Lower lobe of right lung (tissue), 2 donors: Measurements from ENCODE around the gene TIMP2. TPM values are rescaled to one million over a fixed set of nuclear protein-coding genes. Genes with fewer than 3 reads are reported as not detected.
A peak's percentile ranks its signal among the peaks of the same experiment; 100 is the strongest.

Experiments
- ATAC-seq, 2 donors: fragments of 200-7000 bp; cut with Tn5 transposase; one replicate each; pipeline ENCODE4 v1.9.1; 2020 to 2022; ENCODE audit warnings: mild to moderate bottlenecking in 2 of 2, moderate library complexity in 2 of 2
- DNase-seq: peaks from one replicate; pipeline ENCODE4 v3.0.0-alpha.2; 2020
- H3K27ac ChIP-seq: fragments of 200-600 bp; one replicate; pipeline ENCODE4 v1.8.0; 2022
- H3K27me3 ChIP-seq: fragments of 200-600 bp; one replicate; pipeline ENCODE4 v1.8.0; 2022; ENCODE audit warnings: low read depth
- H3K36me3 ChIP-seq: fragments of 200-600 bp; one replicate; pipeline ENCODE4 v1.8.0; 2022; ENCODE audit warnings: mild to moderate bottlenecking
- H3K4me1 ChIP-seq: fragments of 200-600 bp; one replicate; pipeline ENCODE4 v1.8.0; 2022
- H3K4me3 ChIP-seq: fragments of 200-600 bp; one replicate; pipeline ENCODE4 v1.8.0; 2022; ENCODE audit warnings: mild to moderate bottlenecking
- H3K9me3 ChIP-seq: fragments of 200-600 bp; one replicate; pipeline ENCODE4 v1.8.0; 2022
- intact Hi-C: fragments of 100-400 bp; cut with DNase I; formaldehyde crosslinking; loops from one replicate; pipeline ENCODE4 v1.11.0; 2022
- long read RNA-seq: library from polyadenylated mRNA; unstranded; transcript quantifications from one replicate; pipeline ENCODE4 v2.0.0, GENCODE V29; 2021
- total RNA-seq: library from RNA; stranded (reverse); fragmentation: NEBNext Ultra II Directional; extraction: Animal tissue kit (Norgen Biotek cat#: 25700); gene quantifications from one replicate; pipeline ENCODE4 v1.2.1, GENCODE V29; 2021
- TF ChIP-seq, protein P1 (sequence below): fragments of 200-600 bp; IDR thresholded peaks from one replicate; pipeline ENCODE4 v1.8.0; 2022; ENCODE audit warnings: antibody characterized with exemption, mild to moderate bottlenecking
- donor health status: DM: no; HTN: yes; CAD: no; lungs with severe emphysema.

Gene TIMP2, protein sequence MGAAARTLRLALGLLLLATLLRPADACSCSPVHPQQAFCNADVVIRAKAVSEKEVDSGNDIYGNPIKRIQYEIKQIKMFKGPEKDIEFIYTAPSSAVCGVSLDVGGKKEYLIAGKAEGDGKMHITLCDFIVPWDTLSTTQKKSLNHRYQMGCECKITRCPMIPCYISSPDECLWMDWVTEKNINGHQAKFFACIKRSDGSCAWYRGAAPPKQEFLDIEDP
- 260 TPM for total RNA-seq
- long read RNA-seq, transcript TIMP2-201 (5 exons, 3,652 nt): major isoform, 24 of 87 reads
- long read RNA-seq, partial matches to known transcripts: 2 of 87 reads
- long read RNA-seq, other reads (novel, unspliced or antisense): 60 of 87 reads

- Histone ChIP-seq H3K27me3 (no peaks in the 10 kb centered on the region), H3K9me3 (no peaks in the 10 kb centered on the region), H3K4me1 (peaks cover 40% of the 10 kb centered on the region), H3K4me3 (peak within 1 kb of the TSS; percentile 81), H3K27ac (peak within 1 kb of the TSS; percentile 91), H3K36me3 (no peaks in the 10 kb centered on the region)
- TF ChIP-seq, protein P1, sequence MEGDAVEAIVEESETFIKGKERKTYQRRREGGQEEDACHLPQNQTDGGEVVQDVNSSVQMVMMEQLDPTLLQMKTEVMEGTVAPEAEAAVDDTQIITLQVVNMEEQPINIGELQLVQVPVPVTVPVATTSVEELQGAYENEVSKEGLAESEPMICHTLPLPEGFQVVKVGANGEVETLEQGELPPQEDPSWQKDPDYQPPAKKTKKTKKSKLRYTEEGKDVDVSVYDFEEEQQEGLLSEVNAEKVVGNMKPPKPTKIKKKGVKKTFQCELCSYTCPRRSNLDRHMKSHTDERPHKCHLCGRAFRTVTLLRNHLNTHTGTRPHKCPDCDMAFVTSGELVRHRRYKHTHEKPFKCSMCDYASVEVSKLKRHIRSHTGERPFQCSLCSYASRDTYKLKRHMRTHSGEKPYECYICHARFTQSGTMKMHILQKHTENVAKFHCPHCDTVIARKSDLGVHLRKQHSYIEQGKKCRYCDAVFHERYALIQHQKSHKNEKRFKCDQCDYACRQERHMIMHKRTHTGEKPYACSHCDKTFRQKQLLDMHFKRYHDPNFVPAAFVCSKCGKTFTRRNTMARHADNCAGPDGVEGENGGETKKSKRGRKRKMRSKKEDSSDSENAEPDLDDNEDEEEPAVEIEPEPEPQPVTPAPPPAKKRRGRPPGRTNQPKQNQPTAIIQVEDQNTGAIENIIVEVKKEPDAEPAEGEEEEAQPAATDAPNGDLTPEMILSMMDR: peak; percentile 35
- intact Hi-C loops: no loop called here
- ATAC-seq (peak; percentile 84 to 85), DNase-seq (peak; percentile 92)
Observed at GRCh38 chr17:78925234-78925633, at the start of gene TIMP2. TSS of gene TIMP2 (minus strand) at chr17:78925387. CDS start at chr17:78925088, 299 bp downstream.

- TF ChIP-seq, protein P1: no peak
- Histone ChIP-seq H3K4me1 (peaks cover 74% of the 10 kb centered on the region), H3K27ac (no peak overlapping the region), H3K27me3 (no peaks in the 10 kb centered on the region), H3K4me3 (no peak overlapping the region), H3K9me3 (no peaks in the 10 kb centered on the region), H3K36me3 (peaks cover 29% of the 10 kb centered on the region)
- intact Hi-C loops: no loop called here
- ATAC-seq: no peak
- no peak for DNase-seq
Observed at GRCh38 chr17:78973792-78974520, 48.8 kb upstream of the TIMP2 start.

GRCh38 chr17:78973196-78973595 is 48.0 kb upstream of the TIMP2 start:
- Histone ChIP-seq H3K4me3 (no peak overlapping the region), H3K36me3 (peaks cover 35% of the 10 kb centered on the region), H3K4me1 (peaks cover 66% of the 10 kb centered on the region), H3K27me3 (no peaks in the 10 kb centered on the region), H3K27ac (peak overlapping the region; percentile 18), H3K9me3 (no peaks in the 10 kb centered on the region)
- ATAC-seq (no peak), DNase-seq (no peak)
- intact Hi-C loops: no loop called here
- TF ChIP-seq, protein P1: no peak

DNA sequence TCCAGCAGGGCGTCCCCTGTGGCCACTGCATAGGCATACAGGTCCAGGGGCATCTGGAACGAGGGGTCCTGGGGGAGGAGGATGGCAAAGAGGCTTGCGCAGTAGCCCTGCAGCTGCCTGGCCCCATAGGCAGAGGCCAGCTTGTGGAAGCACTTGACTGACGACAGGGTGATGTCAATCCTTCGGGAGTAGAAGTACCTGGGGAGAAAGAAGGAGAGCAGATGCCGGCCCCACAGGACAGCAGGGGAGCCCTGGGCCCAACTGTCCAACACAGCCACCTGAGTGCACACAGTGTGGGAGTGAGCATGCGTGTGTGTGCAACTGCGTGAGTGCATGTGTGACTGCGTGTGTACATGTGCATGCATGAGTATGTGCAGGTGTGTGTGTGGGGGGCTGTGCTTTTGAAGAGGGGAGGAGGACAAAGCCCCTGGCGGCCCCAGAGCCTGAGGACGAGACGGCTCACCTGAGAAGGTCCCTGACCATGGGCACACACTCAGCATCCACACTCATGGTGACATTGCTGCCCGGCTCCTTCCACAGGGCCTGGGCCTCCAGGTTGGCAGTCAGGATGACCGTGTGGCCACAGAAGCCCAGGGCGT is 47.4 kb upstream of the TIMP2 start:
- H3K4me3 ChIP-seq: no peak overlapping the region
- no peak overlapping the region for H3K27ac ChIP-seq
- ATAC-seq: no peak
- H3K27me3 ChIP-seq: no peaks in the 10 kb centered on the region
- H3K4me1 ChIP-seq: peaks cover 60% of the 10 kb centered on the region
- no peaks in the 10 kb centered on the region for H3K9me3 ChIP-seq
- TF ChIP-seq, protein P1: no peak
- H3K36me3 ChIP-seq: peaks cover 40% of the 10 kb centered on the region
- no peak for DNase-seq
- intact Hi-C loops: no loop called here

DNA sequence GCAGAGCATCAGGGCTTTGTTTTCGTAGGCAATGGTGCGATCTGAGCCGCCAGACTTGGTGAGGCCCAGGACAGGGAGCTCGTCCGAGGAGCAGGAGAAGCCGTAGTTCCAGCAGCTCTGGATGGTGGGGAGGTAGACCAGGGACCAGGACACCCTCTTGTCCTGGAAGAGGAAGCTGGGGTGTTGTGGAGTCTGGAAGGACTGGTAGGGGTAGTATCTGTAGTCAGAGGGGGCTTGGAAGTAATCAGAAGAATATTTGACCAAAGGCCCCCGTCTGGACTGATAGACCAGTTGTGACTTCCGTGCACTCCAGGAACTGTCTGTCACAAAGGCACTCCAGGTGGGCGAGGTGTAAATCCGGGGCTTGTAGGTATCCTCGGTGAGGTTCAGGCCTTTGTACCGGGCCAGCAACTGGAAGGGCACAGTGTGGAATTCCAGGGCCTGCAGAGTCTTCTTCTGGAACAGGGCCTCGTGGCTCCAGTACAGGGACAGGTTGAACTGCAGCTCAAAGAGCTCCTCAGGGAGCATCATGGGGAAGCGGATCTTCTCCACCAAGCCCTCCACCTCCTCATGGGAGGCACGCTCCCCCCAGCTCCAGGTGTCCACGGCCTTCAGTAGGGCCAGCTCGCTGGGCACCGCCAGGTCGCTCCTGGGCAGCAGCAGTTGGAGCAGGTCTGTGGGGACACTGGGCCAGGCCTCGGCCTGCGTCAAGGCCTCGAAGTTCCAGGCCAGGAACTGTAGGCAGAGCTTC is 46.7 kb upstream of the TIMP2 start:
- Histone ChIP-seq H3K27me3 (no peaks in the 10 kb centered on the region), H3K36me3 (peaks cover 40% of the 10 kb centered on the region), H3K27ac (peak overlapping the region; percentile 51), H3K4me1 (peaks cover 53% of the 10 kb centered on the region), H3K9me3 (no peaks in the 10 kb centered on the region), H3K4me3 (no peak overlapping the region)
- ATAC-seq (no peak), DNase-seq (no peak)
- intact Hi-C loops: no loop called here
- TF ChIP-seq, protein P1: no peak
